IMR-90 (cell line): ENCODE measurements around the gene CCNQ. TPM values are rescaled to one million over a fixed set of nuclear protein-coding genes. Genes with fewer than 3 reads are reported as not detected.

Experiments used
- ATAC-seq: fragments of 200-7000 bp; cut with Tn5 transposase; 2 replicates; pipeline ENCODE4 v1.9.1; 2020; ENCODE audit warnings: low read depth, mild to moderate bottlenecking, moderate library complexity
- BruUV-seq: library from RNA; stranded (reverse); fragments of 400-500 nt; replicated peaks from 2 replicates; lab custom pipeline; 2021; lab: Mats Ljungman, UMichigan
- CTCF ChIA-PET: fragments of 300-600 bp; formaldehyde crosslinking; extraction: SDS; loops from one replicate; lab custom pipeline; 2021; ENCODE audit warnings: antibody characterized with exemption; lab: Yijun Ruan, JAX
- POLR2A ChIA-PET: fragments of 300-600 bp; sonication (Branson Sonifier 250); formaldehyde crosslinking; loops from one replicate; lab custom pipeline; 2022; ENCODE audit warnings: antibody characterized with exemption; ENCODE audit not compliant: unreplicated experiment; lab: Charles Lee
- DNase-seq: peaks from one replicate; pipeline ENCODE4 v3.0.0; 2013
- H2AFZ ChIP-seq: replicated peaks from 2 replicates; pipeline ENCODE3; 2013; ENCODE audit warnings: low read length, mild to moderate bottlenecking; ENCODE audit not compliant: poor library complexity
- H2AK5ac ChIP-seq: 2 replicates; pipeline ENCODE4 v1.6.1; 2013; ENCODE audit warnings: low read depth, low read length, inconsistent platforms
- H2AK9ac ChIP-seq: replicated peaks from 2 replicates; pipeline ENCODE3; 2013; ENCODE audit warnings: mild to moderate bottlenecking, low read depth, low read length, moderate library complexity; ENCODE audit not compliant: poor library complexity
- H2BK120ac ChIP-seq: 2 replicates; pipeline ENCODE4 v1.6.1; 2013; ENCODE audit warnings: low read depth, low read length, inconsistent platforms
- H2BK15ac ChIP-seq: 3 replicates; pipeline ENCODE4 v1.6.1; 2013; ENCODE audit warnings: low read depth, low read length, inconsistent platforms
- H2BK20ac ChIP-seq: 2 replicates; pipeline ENCODE4 v1.6.1; 2013; ENCODE audit warnings: low read depth, mild to moderate bottlenecking, inconsistent platforms, low read length, moderate library complexity
- H2BK5ac ChIP-seq: 2 replicates; pipeline ENCODE4 v1.6.1; 2013; ENCODE audit warnings: mild to moderate bottlenecking, low read depth, low read length, inconsistent platforms; ENCODE audit not compliant: poor library complexity, severe bottlenecking
- H3K14ac ChIP-seq: replicated peaks from 2 replicates; pipeline ENCODE4 v1.6.1; 2013; ENCODE audit warnings: low read depth, low read length, inconsistent platforms
- H3K18ac ChIP-seq: 2 replicates; pipeline ENCODE4 v1.6.1; 2013; ENCODE audit warnings: low read depth, low read length, control low read depth
- H3K23ac ChIP-seq: 2 replicates; pipeline ENCODE4 v1.6.1; 2013; ENCODE audit warnings: low read depth, low read length, inconsistent platforms
- H3K27ac ChIP-seq: 2 replicates; pipeline ENCODE4 v1.5.1; 2013; ENCODE audit warnings: mild to moderate bottlenecking, control low read depth, low read length; ENCODE audit not compliant: insufficient read depth
- H3K27me3 ChIP-seq: 2 replicates; pipeline ENCODE4 v1.6.1; 2013; ENCODE audit warnings: low read length; ENCODE audit not compliant: control insufficient read depth, insufficient read depth
- H3K36me3 ChIP-seq: 2 replicates; pipeline ENCODE4 v1.6.1; 2013; ENCODE audit warnings: low read length, mixed read lengths; ENCODE audit not compliant: control insufficient read depth, insufficient read depth
- H3K4ac ChIP-seq: 2 replicates; pipeline ENCODE4 v1.6.1; 2013; ENCODE audit warnings: low read depth, low read length, inconsistent platforms
- H3K4me1 ChIP-seq: 2 replicates; pipeline ENCODE4 v1.6.1; 2013; ENCODE audit warnings: low read length, mixed read lengths; ENCODE audit not compliant: control insufficient read depth, insufficient read depth
- H3K4me2 ChIP-seq: 2 replicates; pipeline ENCODE4 v1.6.1; 2013; ENCODE audit warnings: low read depth, mild to moderate bottlenecking, control low read depth, low read length, moderate library complexity
- H3K4me3 ChIP-seq: 2 replicates; pipeline ENCODE4 v1.5.1; 2013; ENCODE audit warnings: low read depth, mild to moderate bottlenecking, control low read depth, low read length, moderate library complexity; ENCODE audit not compliant: insufficient read depth
- H3K56ac ChIP-seq: 2 replicates; pipeline ENCODE4 v1.6.1; 2013; ENCODE audit warnings: low read length, inconsistent platforms; ENCODE audit not compliant: insufficient read depth; ENCODE audit errors: extremely low read depth
- H3K79me1 ChIP-seq, 2 experiments: 2 replicates each; pipeline ENCODE4 v1.6.1; 2013; ENCODE audit warnings: low read length in 2 of 2, inconsistent platforms in 1 of 2, low read depth in 1 of 2
- H3K9ac ChIP-seq: 2 replicates; pipeline ENCODE4 v1.6.1; 2013; ENCODE audit warnings: low read depth, low read length, control low read depth
- H3K9me1 ChIP-seq: 2 replicates; pipeline ENCODE4 v1.6.1; 2013; ENCODE audit warnings: low read length, inconsistent platforms; ENCODE audit not compliant: insufficient read depth
- H3K9me3 ChIP-seq: 2 replicates; pipeline ENCODE4 v1.6.1; 2013; ENCODE audit warnings: low read length; ENCODE audit not compliant: control insufficient read depth, insufficient read depth
- H4K20me1 ChIP-seq: 2 replicates; pipeline ENCODE4 v1.6.1; 2013; ENCODE audit warnings: low read length, inconsistent platforms; ENCODE audit not compliant: insufficient read depth
- H4K5ac ChIP-seq: 2 replicates; pipeline ENCODE4 v1.6.1; 2013; ENCODE audit warnings: mild to moderate bottlenecking, low read depth, low read length, control low read depth
- H4K8ac ChIP-seq, 2 experiments: 2 replicates each; pipeline ENCODE4 v1.6.1; 2013; ENCODE audit warnings: low read depth in 2 of 2, low read length in 2 of 2, control low read depth in 1 of 2, inconsistent platforms in 1 of 2
- H4K91ac ChIP-seq: 2 replicates; pipeline ENCODE4 v1.6.1; 2013; ENCODE audit warnings: low read depth, low read length, inconsistent platforms; ENCODE audit not compliant: insufficient read depth
- CHD1 ChIP-seq: IDR thresholded peaks from 2 replicates; pipeline ENCODE4 v1.6.1; 2012; ENCODE audit warnings: low read depth, low read length, improper control_type of control experiment
- CTCF ChIP-seq: conservative IDR thresholded peaks from 2 replicates; pipeline ENCODE4 v1.5.1; 2012; ENCODE audit warnings: mild to moderate bottlenecking, low read depth, low read length, improper control_type of control experiment
- FOS ChIP-seq: fragments of 150-350 bp; IDR thresholded peaks from 2 replicates; pipeline ENCODE4 v1.6.1; 2016; ENCODE audit warnings: low read depth, low read length
- MAFK ChIP-seq: IDR thresholded peaks from 2 replicates; pipeline ENCODE4 v1.6.1; 2012; ENCODE audit warnings: low read depth, low read length, improper control_type of control experiment
- MAZ ChIP-seq: IDR thresholded peaks from 2 replicates; pipeline ENCODE4 v1.6.1; 2012; ENCODE audit warnings: low read depth, mild to moderate bottlenecking, low read length, improper control_type of control experiment, moderate library complexity, borderline replicate concordance
- RAD21 ChIP-seq: IDR thresholded peaks from 2 replicates; pipeline ENCODE4 v1.6.1; 2012; ENCODE audit warnings: low read length, improper control_type of control experiment
- USF2 ChIP-seq: fragments of 150-350 bp; IDR thresholded peaks from 2 replicates; pipeline ENCODE4 v1.6.1; 2017; ENCODE audit warnings: mild to moderate bottlenecking, antibody characterized with exemption, low read length, low read depth
- WGBS, 2 experiments: methylation state at CpG; one replicate each; pipeline versions ENCODE4 v1.1.5 to v1.1.7; 2013; ENCODE audit warnings: missing lambda C conversion rate in 2 of 2; ENCODE audit not compliant: insufficient read length in 1 of 2; ENCODE audit errors: extremely low coverage in 2 of 2; 5-methylcytosine and 5-hydroxymethylcytosine counted together
- dilution Hi-C: fragments of 300-500 bp; cut with HindIII; formaldehyde crosslinking; loops from one replicate; pipeline ENCODE4 v1.14.3; 2018; ENCODE audit warnings: low sequenced_read_pairs; ENCODE audit not compliant: unreplicated experiment
- in situ Hi-C: fragments of 300-500 bp; cut with MboI; formaldehyde crosslinking; loops from 3 replicates; pipeline ENCODE4 v1.14.3; 2019; ENCODE audit warnings: low sequenced_read_pairs, inconsistent platforms, mixed read lengths
- intact Hi-C: fragments of 100-400 bp; cut with micrococcal nuclease; formaldehyde crosslinking; loops from 2 replicates; pipeline ENCODE4 v1.10.0; 2022
- polyA plus RNA-seq, 3 experiments: library from polyadenylated mRNA; depleted of rRNA; stranded (reverse); fragments of >200 nt; gene quantifications; 2 replicates each; pipeline ENCODE4 v1.2.3, GENCODE V29; 2012; ENCODE audit warnings: low replicate concordance in 1 of 3
- total RNA-seq: library from RNA; depleted of rRNA; stranded (reverse); fragments of >200 nt; gene quantifications from 2 replicates; pipeline ENCODE4 v1.2.3, GENCODE V29; 2012

Gene CCNQ
- total and polyA plus RNA-seq, 2 of the 4 experiments (the other 2 are of a cell fraction) = 27.6 to 35.2 TPM

GRCh38 chrX:153628665-153629064, 29.7 kb upstream of the CCNQ start:
- no peak for ATAC-seq
- Histone ChIP-seq H3K14ac (no peak overlapping the region), H3K27me3 (peaks cover 24% of the 10 kb centered on the region), H3K9ac (no peak overlapping the region), H3K23ac (no peak overlapping the region), H2AK9ac (no peak overlapping the region), H2BK120ac (no peak overlapping the region), H3K4me2 (no peak overlapping the region), H4K91ac (no peak overlapping the region), H3K4me3 (no peak overlapping the region), H2BK20ac (no peak overlapping the region), H4K5ac (no peak overlapping the region), H3K4me1 (no peaks in the 10 kb centered on the region), H2AFZ (no peak overlapping the region), H3K36me3 (no peaks in the 10 kb centered on the region), H4K20me1 (no peaks in the 10 kb centered on the region), H2BK5ac (no peak overlapping the region), H3K56ac (no peak overlapping the region), H2AK5ac (no peak overlapping the region), H3K9me3 (peaks cover 8% of the 10 kb centered on the region), H2BK15ac (no peak overlapping the region), H3K27ac (no peak overlapping the region), H3K79me1 (no peaks in the 10 kb centered on the region), H3K18ac (no peak overlapping the region), H3K9me1 (no peaks in the 10 kb centered on the region), H3K4ac (no peak overlapping the region), H4K8ac (no peak overlapping the region)
- dilution Hi-C loops (no loop called here), intact Hi-C loops (loop anchor here (1.0 kb wide), 1 partner anchor 15 kb away; no protein-coding TSS in a partner anchor), in situ Hi-C loops (no loop called here)
- no peak for DNase-seq
- no peak for TF ChIP-seq USF2
- TF ChIP-seq MAZ = no peak
- TF ChIP-seq CTCF = no peak
- no peak for TF ChIP-seq FOS
- no peak for TF ChIP-seq MAFK
- no peak for TF ChIP-seq RAD21
- TF ChIP-seq CHD1 = no peak
- WGBS, 2 experiments = 82% methylated on average over 8 of the region's 12 CpGs; no CpG with 5 or more reads in 1 of the 2 experiments
- BruUV-seq = no TSS peak
- ChIA-PET POLR2A (no interaction called here), CTCF (no interaction called here)
